D721Med (cell line): ENCODE data around the gene ZFHX2.

Source experiments
- DNase-seq: peaks from one replicate; pipeline ENCODE4 v3.0.0; 2011; ENCODE audit warnings: low spot score; ENCODE audit not compliant: insufficient read length
- FAIRE-seq: peaks from 2 replicates; lab custom pipeline; 2011; peaks lifted over from hg19 to GRCh38; lab: Jason Lieb, UNC
- TF ChIP-seq, protein P1 (sequence below): IDR thresholded peaks from 2 replicates; pipeline ENCODE4 v1.5.1; 2012; ENCODE audit warnings: mild to moderate bottlenecking, control low read depth; ENCODE audit not compliant: insufficient read depth; ENCODE audit errors: missing control alignments

The ZFHX2 gene

DNA sequence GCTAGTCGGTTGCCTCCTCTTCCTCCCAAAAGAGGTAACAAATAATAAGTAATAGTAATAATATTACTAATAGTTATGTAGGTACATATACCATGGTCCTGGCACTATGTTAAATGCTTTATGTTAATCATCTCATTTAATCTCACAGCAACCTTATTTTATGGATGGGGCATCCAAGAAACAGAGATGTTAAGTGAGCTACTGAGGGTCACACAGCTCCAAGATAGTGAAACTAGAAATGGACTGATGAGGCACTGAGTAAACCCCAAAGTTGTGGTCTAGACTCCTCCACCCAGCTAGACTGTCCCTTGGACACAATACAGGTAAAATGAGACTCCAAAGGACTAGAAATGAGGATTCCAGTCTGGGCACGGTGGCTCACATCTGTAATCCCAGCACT lies 15.1 kb downstream of the ZFHX2 start:
- TF ChIP-seq, protein P1, sequence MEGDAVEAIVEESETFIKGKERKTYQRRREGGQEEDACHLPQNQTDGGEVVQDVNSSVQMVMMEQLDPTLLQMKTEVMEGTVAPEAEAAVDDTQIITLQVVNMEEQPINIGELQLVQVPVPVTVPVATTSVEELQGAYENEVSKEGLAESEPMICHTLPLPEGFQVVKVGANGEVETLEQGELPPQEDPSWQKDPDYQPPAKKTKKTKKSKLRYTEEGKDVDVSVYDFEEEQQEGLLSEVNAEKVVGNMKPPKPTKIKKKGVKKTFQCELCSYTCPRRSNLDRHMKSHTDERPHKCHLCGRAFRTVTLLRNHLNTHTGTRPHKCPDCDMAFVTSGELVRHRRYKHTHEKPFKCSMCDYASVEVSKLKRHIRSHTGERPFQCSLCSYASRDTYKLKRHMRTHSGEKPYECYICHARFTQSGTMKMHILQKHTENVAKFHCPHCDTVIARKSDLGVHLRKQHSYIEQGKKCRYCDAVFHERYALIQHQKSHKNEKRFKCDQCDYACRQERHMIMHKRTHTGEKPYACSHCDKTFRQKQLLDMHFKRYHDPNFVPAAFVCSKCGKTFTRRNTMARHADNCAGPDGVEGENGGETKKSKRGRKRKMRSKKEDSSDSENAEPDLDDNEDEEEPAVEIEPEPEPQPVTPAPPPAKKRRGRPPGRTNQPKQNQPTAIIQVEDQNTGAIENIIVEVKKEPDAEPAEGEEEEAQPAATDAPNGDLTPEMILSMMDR, result no peak
- no peak for DNase-seq
- no peak for FAIRE-seq

DNA sequence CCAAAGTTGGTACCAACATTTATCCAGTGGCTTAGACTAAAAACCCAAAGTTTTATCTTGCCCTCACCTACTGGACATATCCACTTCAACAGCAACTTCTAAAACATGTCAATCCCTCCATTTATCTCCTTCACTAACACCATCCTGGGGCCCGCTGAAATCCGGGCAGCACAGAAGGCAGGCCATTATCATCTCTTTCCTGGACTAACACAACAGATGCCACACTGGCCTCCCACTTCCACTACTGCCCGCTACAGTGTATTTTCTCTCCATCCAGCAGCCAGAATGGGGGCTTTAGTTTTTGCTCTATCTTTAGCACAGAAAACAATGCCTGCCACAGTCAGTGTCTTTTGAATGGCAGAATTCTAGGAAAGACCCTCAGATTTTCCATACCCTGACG lies 15.6 kb downstream of the ZFHX2 start:
- TF ChIP-seq, protein P1, result no peak
- DNase-seq, result no peak
- no peak for FAIRE-seq

DNA sequence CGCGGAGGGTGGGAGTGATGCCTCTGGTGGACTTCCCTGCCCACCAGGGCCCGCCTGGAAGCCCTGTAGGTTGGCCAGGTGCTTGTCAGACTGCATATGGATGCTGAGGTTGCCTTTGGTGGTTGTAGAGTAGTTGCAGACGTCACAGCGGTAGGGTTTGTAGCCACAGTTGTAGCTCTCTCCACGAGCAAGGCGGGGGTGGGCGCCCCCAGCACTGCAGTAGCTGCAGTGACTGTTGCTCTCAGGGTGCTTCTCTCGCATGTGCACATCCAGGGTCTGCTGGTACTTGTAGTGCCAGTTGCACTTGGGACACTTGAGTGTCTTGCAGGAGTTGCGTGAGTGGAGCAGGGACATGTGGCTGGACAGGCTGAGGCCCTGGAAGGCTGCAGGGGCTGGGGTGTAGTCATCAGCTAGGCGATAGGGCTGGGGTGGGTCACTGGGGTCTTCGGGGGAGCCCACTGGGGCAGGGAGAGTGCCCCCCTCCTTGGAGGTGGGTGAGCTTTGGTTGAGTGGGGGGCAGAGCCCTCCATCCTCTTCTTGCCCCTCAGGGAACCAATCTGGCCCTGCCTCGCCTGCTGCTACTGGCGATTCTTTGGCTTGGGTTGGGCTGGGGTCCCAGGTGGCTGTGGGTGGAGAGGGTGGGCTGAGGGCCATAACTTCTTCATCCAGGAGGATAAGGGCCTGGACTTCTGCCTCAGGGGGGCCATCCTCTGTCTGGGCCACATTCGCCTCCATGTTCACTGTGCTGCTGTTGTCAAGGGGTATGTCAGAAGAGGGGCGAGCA lies 17.7 kb downstream of the ZFHX2 start:
- DNase-seq (no peak), FAIRE-seq (no peak)
- TF ChIP-seq, protein P1, result no peak

DNA sequence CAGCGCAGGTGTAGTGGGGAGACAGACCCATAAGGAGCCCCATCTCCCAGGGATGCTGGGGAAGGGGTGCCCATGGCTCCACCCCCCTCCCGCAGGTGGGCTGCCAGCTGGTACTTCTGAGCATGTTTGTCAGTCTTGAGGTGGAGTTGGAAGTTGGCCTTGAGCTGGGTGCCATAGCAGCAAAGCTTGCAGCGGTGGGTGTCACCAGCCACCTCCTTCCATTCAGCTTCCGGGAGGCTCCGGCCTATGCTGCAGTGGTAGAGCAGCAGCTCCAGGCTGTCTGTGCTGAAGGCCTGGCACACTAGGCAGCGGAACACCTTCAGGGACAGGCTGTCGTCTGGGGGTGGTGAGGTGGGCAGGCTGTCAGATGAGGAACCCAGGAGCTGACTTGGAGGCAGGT lies 18.9 kb downstream of the ZFHX2 start:
- TF ChIP-seq, protein P1, result no peak
- DNase-seq (no peak), FAIRE-seq (no peak)

DNA sequence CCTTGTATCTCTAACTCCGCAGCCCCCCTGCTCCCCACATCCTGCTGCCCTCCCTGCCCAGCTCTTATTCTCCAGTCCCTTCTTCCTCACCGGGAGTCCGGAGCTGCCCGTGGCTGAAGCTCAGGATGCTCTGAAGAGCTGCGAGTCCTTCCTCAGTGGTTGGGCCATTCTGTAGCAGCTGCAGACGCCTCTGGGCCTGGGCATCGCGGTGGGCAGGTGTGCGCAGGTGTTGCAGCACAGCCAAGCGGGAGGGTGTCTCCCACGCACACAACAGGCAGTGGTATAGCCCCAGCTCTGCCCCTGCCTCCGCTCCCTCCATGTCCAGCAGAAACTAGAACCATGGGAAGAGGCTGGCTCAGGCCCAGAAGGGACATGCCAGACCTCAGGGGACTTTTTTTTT lies 20.2 kb downstream of the ZFHX2 start:
- FAIRE-seq, result no peak
- no peak for DNase-seq
- TF ChIP-seq, protein P1, result no peak

DNA sequence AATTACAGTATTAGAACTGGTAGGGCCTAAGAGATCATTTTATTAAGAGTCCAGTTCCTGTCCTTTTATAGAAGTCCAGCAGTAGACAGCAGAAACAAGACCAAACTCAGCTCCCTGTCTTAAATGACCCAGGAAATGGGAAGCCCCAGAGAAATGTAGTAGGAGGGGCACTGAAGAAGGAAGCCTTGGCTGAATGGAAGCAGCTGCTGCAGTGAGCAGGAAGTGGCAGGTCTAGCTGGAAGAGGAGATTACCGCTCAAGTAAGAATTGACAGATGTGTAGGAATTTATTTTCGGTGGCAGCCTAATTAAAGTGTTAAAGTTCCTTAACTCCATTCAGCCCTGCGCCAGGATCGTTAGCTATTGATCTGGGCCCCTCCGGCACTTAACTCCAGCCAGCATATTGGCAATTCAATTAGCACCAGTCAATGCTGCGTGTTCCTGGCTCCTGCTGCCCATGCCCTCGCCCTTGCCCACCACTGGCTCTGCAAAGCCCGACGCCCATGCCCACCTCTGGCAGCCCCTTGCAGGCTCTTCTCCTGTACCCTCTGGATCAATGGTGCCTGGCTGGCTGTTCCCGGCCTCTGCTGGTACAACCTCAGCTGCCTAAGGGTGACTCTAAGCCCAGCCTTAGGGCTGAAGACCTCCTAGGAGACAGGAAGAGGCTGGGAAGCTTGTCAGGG lies 21.1 kb downstream of the ZFHX2 start:
- DNase-seq (no peak), FAIRE-seq (no peak)
- TF ChIP-seq, protein P1, result no peak

DNA sequence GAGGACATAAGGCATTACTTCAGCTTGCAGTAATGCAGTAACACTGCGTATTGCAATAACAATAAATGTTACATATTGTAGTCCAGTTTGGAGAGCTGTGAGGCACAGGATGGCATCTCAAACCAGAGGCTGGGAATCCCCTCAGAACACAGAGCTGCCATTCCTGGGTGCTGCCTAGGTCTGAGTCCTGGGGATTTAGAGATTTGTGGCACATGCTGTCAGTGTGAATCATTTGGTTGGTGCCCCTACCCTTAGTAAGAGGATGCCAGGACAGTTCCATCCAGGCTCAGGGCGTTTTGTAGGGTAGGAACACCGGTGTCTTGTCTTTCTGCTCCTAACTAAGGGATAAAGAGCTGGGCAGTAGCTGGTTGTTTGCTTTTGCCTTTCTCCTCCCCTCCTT lies 22.5 kb downstream of the ZFHX2 start:
- TF ChIP-seq, protein P1, result no peak
- DNase-seq (no peak), FAIRE-seq (no peak)
